ENCODE results near the gene VASH1.

GRCh38 chr14:76784266-76784874, 23.1 kb downstream of the VASH1 start:
- TF ChIP-seq CTCF (conservative IDR thresholded peaks at IDR 0.05 in 1 of 2, IDR thresholded peaks at IDR 0.05 in 1 of 2; ENCODE audit: extremely low read depth in 1 of 2, insufficient read depth in 1 of 2, low read depth in 1 of 2, low read length in 2 of 2), result no peak
- TF ChIP-seq EZH2 (IDR thresholded peaks at IDR 0.05; ENCODE audit: borderline replicate concordance, low read length), result no peak

All from mammary epithelial cell (primary cell).